Ovary (tissue), 9 donors: ENCODE data around the gene SPATA19. TPM values are rescaled to one million over a fixed set of nuclear protein-coding genes. Genes with fewer than 3 reads are reported as not detected.

Experiments
- DNase-seq, 5 donors: peaks; one replicate each; pipeline ENCODE4 v3.0.0-alpha.2; 2019 to 2020
- H3K27ac ChIP-seq, 2 donors: fragments of 200-600 bp; one replicate each; pipeline versions ENCODE4 v1.5.1 to v1.8.0; 2019 to 2022
- H3K27me3 ChIP-seq: fragments of 200-600 bp; one replicate; pipeline ENCODE4 v1.8.0; 2022
- H3K36me3 ChIP-seq: fragments of 200-600 bp; sonication (generic); one replicate; pipeline ENCODE4 v1.5.1; 2019
- H3K4me1 ChIP-seq: one replicate; pipeline ENCODE4 v1.8.1; 2013; ENCODE audit warnings: mild to moderate bottlenecking, moderate library complexity; ENCODE audit not compliant: insufficient read depth
- H3K4me3 ChIP-seq: fragments of 200-600 bp; sonication (generic); one replicate; pipeline ENCODE4 v1.5.1; 2017
- H3K9me3 ChIP-seq, 2 donors: fragments of 200-600 bp in 1 of 2; sonication (generic) in 1 of 2; one replicate each; pipeline versions ENCODE4 v1.5.1 to v1.8.1; 2013 to 2019; ENCODE audit warnings: mild to moderate bottlenecking in 1 of 2, moderate library complexity in 1 of 2
- EP300 ChIP-seq: sonication (generic); formaldehyde crosslinking; IDR thresholded peaks from one replicate; pipeline ENCODE4 v1.6.1; 2017; ENCODE audit warnings: antibody characterized with exemption
- POLR2A ChIP-seq: fragments of 450-650 bp; IDR thresholded peaks from one replicate; pipeline ENCODE4 v1.6.1; 2017; ENCODE audit warnings: antibody characterized with exemption, mild to moderate bottlenecking, moderate library complexity
- WGBS, 3 donors: extraction: QIAGEN DNeasy Blood & Tissue Kit in 1 of 3; methylation state at CpG; one replicate each; pipeline versions ENCODE4 v1.1.5 to v1.1.7; 2013 to 2017; 5-methylcytosine and 5-hydroxymethylcytosine counted together
- intact Hi-C, 4 donors: fragments of 100-400 bp; cut with DNase I; formaldehyde crosslinking; loops; one replicate each; pipeline versions ENCODE4 v1.11.0 to v1.15.1; 2022 to 2023
- polyA plus RNA-seq, 2 donors: library from polyadenylated mRNA; stranded (reverse); fragments of 200-250 nt in 1 of 2; fragments of 350-450 nt in 1 of 2; fragmentation: Illumina TruSeq in 1 of 2; extraction: RNeasy Lipid Tissue Mini Kit (QIAGEN cat#74804) in 1 of 2; gene quantifications; one replicate each; pipeline ENCODE4 v1.2.3, GENCODE V29; 2013 to 2014
- total RNA-seq, 7 donors: library from RNA; depleted of rRNA in 2 of 7; stranded (reverse); fragments of >200 nt in 2 of 7; fragmentation: NEBNext Ultra II Directional in 3 of 7; extraction: Animal tissue kit (Norgen Biotek cat#: 25700) in 3 of 7; gene quantifications; one replicate each; pipeline versions ENCODE4 v1.1.0 to v1.2.4, GENCODE V29; 2016 to 2023
- TF ChIP-seq, protein P1 (sequence below), 3 donors: fragments of 450-650 bp in 2 of 3; fragments of 200-600 bp in 1 of 3; IDR thresholded peaks; one replicate each; pipeline versions ENCODE4 v1.5.1 to v1.8.0; 2016 to 2022; ENCODE audit warnings: antibody characterized with exemption in 3 of 3, mild to moderate bottlenecking in 1 of 3
- donor health status: DM: no; HTN: no; CAD: no; lungs with moderate emphysema.
- donor health status: DM: no; HTN: no; CAD: no.
- donor health status: Bipolar disorder and iron deficiency.
- donor health status: DM: yes; HTN: yes; CAD: no.
- donor health status: DM: no; HTN: no; CAD: no.
- donor health status: DM: yes; HTN: yes; CAD: no.

SPATA19 gene
- total and polyA plus RNA-seq, 9 donors: not detected

- H3K27ac ChIP-seq: no peak overlapping the region
- intact Hi-C loops: no loop called here
- no peak for TF ChIP-seq POLR2A
- TF ChIP-seq, protein P1, sequence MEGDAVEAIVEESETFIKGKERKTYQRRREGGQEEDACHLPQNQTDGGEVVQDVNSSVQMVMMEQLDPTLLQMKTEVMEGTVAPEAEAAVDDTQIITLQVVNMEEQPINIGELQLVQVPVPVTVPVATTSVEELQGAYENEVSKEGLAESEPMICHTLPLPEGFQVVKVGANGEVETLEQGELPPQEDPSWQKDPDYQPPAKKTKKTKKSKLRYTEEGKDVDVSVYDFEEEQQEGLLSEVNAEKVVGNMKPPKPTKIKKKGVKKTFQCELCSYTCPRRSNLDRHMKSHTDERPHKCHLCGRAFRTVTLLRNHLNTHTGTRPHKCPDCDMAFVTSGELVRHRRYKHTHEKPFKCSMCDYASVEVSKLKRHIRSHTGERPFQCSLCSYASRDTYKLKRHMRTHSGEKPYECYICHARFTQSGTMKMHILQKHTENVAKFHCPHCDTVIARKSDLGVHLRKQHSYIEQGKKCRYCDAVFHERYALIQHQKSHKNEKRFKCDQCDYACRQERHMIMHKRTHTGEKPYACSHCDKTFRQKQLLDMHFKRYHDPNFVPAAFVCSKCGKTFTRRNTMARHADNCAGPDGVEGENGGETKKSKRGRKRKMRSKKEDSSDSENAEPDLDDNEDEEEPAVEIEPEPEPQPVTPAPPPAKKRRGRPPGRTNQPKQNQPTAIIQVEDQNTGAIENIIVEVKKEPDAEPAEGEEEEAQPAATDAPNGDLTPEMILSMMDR (IDR thresholded peaks at IDR 0.05): no peak
- no peak for TF ChIP-seq EP300
- no peak overlapping the region for H3K4me3 ChIP-seq
- no peak for DNase-seq
- H3K27me3 ChIP-seq: no peaks in the 10 kb centered on the region
- H3K9me3 ChIP-seq: no peaks in the 10 kb centered on the region
- WGBS, 3 donors: 84 to 88% (median 84%) methylated on average over 17 of the region's 17 CpGs
- H3K36me3 ChIP-seq: no peaks in the 10 kb centered on the region
- no peaks in the 10 kb centered on the region for H3K4me1 ChIP-seq
These were observed 11.2 kb downstream of the SPATA19 start for GRCh38 chr11:133833898-133834681.

DNA sequence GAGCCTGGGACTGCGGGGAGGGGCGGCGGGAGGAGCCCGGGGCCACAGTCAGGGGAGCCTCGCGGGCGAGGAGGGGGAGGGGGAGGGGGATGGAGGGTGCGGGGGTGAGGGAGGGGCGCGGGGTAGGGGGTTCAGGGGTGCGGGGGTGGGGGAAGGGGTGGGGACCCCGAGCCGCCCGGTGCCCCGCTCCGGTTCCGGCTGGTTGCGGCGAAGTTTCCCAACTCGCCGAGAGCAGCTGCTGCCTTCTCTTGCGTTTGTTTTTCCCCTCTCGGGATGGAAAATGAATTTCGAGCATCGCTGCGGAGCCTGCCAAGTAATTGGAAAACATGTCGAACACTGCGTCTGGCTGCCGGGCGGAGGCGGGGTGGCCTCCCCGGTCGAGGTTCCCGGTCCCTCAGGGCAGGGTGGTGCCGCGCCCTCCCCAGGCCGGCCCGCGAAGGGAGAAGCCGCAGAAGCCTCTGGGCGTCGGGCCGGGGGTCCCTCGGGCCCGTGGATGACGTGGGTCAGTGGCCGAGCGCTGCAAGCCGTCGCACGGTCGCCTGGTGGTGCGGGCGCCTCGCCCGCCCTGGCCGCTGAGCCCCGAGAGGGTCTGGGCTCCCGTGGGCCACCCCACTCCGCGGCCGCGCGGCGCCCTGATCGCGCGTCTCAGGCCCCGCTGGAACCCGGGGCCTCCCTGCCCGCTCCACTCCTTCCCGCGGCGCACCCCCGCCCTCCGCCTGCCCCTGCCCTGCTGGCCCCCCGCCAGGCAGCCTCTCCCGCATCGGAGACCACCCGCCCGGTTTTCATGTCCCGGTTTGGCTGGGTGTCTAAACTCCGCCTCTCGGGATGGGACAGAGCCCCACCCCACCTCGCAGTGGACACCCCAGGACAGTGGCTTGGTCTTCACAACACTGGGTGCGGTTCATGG lies 12.1 kb downstream of the SPATA19 start:
- H3K27ac ChIP-seq: no peak overlapping the region
- TF ChIP-seq POLR2A: no peak
- TF ChIP-seq EP300: no peak
- TF ChIP-seq, protein P1 (IDR thresholded peaks at IDR 0.05): no peak
- H3K36me3 ChIP-seq: no peaks in the 10 kb centered on the region
- no peaks in the 10 kb centered on the region for H3K4me1 ChIP-seq
- intact Hi-C loops: no loop called here
- no peak for DNase-seq
- H3K4me3 ChIP-seq: no peak overlapping the region
- WGBS, 3 donors: 63 to 88% (median 85%) methylated on average over 61 to 82 of the region's 86 CpGs
- H3K9me3 ChIP-seq: no peaks in the 10 kb centered on the region
- no peaks in the 10 kb centered on the region for H3K27me3 ChIP-seq

GRCh38 chr11:133832096-133832990 lies 13.0 kb downstream of the SPATA19 start:
- 51 to 78% (median 68%) methylated on average over 44 to 53 of the region's 53 CpGs for WGBS, 3 donors
- Histone ChIP-seq H3K4me3 (no peak overlapping the region), H3K27ac (no peak overlapping the region), H3K27me3 (no peaks in the 10 kb centered on the region), H3K36me3 (no peaks in the 10 kb centered on the region), H3K9me3 (no peaks in the 10 kb centered on the region), H3K4me1 (no peaks in the 10 kb centered on the region)
- no peak for DNase-seq
- intact Hi-C loops: no loop called here
- TF ChIP-seq, protein P1 (IDR thresholded peaks at IDR 0.05): no peak
- TF ChIP-seq EP300 (no peak), POLR2A (no peak)
